Right lobe of liver (tissue), 6 donors: Measurements from ENCODE around the gene GLCE. TPM values are rescaled to one million over a fixed set of nuclear protein-coding genes. Genes with fewer than 3 reads are reported as not detected.

Source experiments
- ATAC-seq, 4 donors: fragments of 200-7000 bp; cut with Tn5 transposase; one replicate each; pipeline ENCODE4 v1.9.1; 2020; ENCODE audit warnings: mild to moderate bottlenecking in 4 of 4, moderate library complexity in 4 of 4
- DNase-seq, 3 donors: peaks; one replicate each; pipeline ENCODE4 v3.0.0-alpha.2; 2020
- H3K27ac ChIP-seq, 3 donors: fragments of 200-600 bp; one replicate each; pipeline ENCODE4 v1.8.0; 2022
- H3K27me3 ChIP-seq, 2 donors: fragments of 200-600 bp; one replicate each; pipeline ENCODE4 v1.8.0; 2022
- H3K36me3 ChIP-seq, 4 donors: fragments of 200-600 bp; sonication (generic) in 1 of 4; one replicate each; pipeline versions ENCODE4 v1.5.1 to v1.8.0; 2017 to 2022; ENCODE audit warnings: control low read depth in 1 of 4
- H3K4me1 ChIP-seq, 4 donors: fragments of 200-600 bp; sonication (generic) in 1 of 4; one replicate each; pipeline versions ENCODE4 v1.5.1 to v1.8.0; 2017 to 2022; ENCODE audit warnings: control low read depth in 1 of 4
- H3K4me3 ChIP-seq, 3 donors: fragments of 200-600 bp; one replicate each; pipeline ENCODE4 v1.8.0; 2022
- H3K9me3 ChIP-seq, 4 donors: fragments of 200-600 bp; sonication (generic) in 1 of 4; one replicate each; pipeline versions ENCODE4 v1.5.1 to v1.8.0; 2017 to 2022; ENCODE audit warnings: control low read depth in 1 of 4
- POLR2A ChIP-seq: fragments of 450-650 bp; IDR thresholded peaks from one replicate; pipeline ENCODE4 v1.6.1; 2017; ENCODE audit warnings: antibody characterized with exemption, mild to moderate bottlenecking
- WGBS: methylation state at CpG from one replicate; pipeline ENCODE4 v1.1.6; 2018; ENCODE audit warnings: low coverage, low lambda C conversion rate; ENCODE audit not compliant: insufficient coverage; ENCODE audit errors: missing lambda C conversion rate; 5-methylcytosine and 5-hydroxymethylcytosine counted together
- intact Hi-C, 2 donors: fragments of 100-400 bp; cut with DNase I; formaldehyde crosslinking; loops; one replicate each; pipeline versions ENCODE4 v1.11.2 to v1.14.1; 2022
- total RNA-seq, 6 experiments: library from RNA; depleted of rRNA in 2 of 6; stranded (reverse); fragments of >200 nt in 2 of 6; fragmentation: NEBNext Ultra II Directional in 3 of 6; extraction: Animal tissue kit (Norgen Biotek cat#: 25700) in 3 of 6; gene quantifications; one replicate each; pipeline versions ENCODE4 v1.1.0 to v1.2.4, GENCODE V29; 2016 to 2023
- TF ChIP-seq, protein P1 (sequence below), 4 donors: fragments of 200-600 bp in 3 of 4; fragments of 450-650 bp in 1 of 4; IDR thresholded peaks; one replicate each; pipeline versions ENCODE4 v1.5.1 to v1.8.0; 2016 to 2022; ENCODE audit warnings: antibody characterized with exemption in 4 of 4, mild to moderate bottlenecking in 2 of 4
- donor health status: DM: no; HTN: yes; CAD: no.
- donor health status: DM: no; HTN: no; CAD: no.
- donor health status: DM: no; HTN: no; CAD: no.
- donor health status: DM: no; HTN: yes; CAD: no.
- donor health status: DM: no; HTN: yes; CAD: no.

The GLCE gene
- total RNA-seq, 6 experiments from 2014 or later: 8.1 to 23.5 (median 15.4) TPM

DNA sequence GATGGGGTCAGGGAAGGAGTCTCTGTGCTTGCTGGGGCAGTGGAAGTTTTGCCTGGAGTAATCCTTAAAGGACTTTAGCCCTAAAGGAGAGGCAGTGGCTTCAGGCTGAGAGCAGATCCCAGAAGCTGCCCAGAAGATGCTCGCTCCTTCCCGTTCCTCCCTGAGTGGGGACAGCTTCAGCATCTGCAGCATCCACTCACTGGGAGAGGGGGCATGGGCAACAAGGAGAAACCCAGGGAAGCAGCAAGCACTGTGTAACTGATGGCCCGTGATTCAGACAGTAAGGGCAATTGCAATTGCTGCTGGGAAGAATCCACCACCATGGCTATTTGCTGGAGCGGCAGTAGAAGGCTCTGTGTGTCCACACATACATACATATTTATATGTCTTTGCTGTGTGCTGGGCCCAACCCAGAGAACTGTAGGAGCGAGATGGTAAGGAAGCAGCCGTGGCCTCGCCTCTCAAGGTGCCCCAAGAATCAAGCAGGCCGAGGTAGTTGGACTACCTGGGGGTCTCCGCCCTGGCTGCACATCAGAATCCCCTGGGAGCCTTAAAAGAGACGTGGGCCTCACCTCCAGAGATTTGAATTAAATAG is 132.5 kb downstream of the GLCE start:
- Histone ChIP-seq H3K9me3 (no peaks in the 10 kb centered on the region), H3K27me3 (no peaks in the 10 kb centered on the region), H3K27ac (no peak overlapping the region), H3K36me3 (no peaks in the 10 kb centered on the region), H3K4me1 (peaks cover 0 to 13% (median 0%) of the 10 kb centered on the region in 4 donors), H3K4me3 (no peak overlapping the region)
- DNase-seq: no peak
- ATAC-seq: no peak
- intact Hi-C loops: no loop called here
- 76% methylated on average over 9 of the region's 10 CpGs for WGBS
- no peak for TF ChIP-seq POLR2A
- TF ChIP-seq, protein P1, sequence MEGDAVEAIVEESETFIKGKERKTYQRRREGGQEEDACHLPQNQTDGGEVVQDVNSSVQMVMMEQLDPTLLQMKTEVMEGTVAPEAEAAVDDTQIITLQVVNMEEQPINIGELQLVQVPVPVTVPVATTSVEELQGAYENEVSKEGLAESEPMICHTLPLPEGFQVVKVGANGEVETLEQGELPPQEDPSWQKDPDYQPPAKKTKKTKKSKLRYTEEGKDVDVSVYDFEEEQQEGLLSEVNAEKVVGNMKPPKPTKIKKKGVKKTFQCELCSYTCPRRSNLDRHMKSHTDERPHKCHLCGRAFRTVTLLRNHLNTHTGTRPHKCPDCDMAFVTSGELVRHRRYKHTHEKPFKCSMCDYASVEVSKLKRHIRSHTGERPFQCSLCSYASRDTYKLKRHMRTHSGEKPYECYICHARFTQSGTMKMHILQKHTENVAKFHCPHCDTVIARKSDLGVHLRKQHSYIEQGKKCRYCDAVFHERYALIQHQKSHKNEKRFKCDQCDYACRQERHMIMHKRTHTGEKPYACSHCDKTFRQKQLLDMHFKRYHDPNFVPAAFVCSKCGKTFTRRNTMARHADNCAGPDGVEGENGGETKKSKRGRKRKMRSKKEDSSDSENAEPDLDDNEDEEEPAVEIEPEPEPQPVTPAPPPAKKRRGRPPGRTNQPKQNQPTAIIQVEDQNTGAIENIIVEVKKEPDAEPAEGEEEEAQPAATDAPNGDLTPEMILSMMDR (IDR thresholded peaks at IDR 0.05): no peak

DNA sequence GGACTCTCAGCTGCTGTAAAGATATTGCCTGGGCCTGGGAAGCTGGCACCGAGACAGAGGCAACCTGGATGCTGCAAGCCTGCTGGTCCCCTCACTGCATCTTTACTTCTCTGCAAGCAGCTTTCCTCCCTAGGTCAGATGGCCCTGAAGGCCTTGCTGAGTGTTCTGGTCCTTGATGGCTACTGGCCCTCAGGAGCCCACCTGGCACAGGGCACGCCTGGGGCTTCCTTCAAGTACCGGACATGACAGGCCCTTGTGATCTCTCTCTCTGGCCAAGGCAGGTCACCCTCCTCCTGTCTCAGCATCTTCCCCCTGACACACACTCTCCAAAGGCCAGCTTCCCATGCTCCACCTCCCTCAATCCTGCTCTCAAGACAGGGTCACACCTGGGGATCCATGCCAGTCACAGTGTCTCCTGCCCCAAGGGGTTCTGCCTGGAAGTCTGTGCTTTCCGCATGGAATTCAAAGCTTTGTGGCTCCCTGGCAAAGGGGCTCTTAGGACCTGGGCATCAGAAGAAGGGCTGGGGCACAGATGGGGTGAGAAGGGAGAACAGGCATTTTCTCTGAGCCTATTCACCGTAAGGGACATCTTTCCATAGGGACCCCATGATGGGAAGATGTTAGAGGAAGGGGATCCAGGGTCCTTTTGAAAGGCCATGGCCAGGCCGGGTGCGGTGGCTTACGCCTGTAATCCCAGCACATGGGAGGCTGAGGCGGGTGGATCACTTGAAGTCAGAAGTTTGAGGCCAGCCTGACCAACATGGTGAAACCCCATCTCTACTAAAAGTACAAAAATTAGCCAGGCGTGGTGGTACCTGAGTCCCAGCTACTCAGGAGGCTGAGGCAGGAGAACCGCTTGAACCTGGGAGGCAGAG is 133.5 kb downstream of the GLCE start:
- Histone ChIP-seq H3K9me3 (no peaks in the 10 kb centered on the region), H3K27ac (no peak overlapping the region), H3K27me3 (no peaks in the 10 kb centered on the region), H3K4me1 (peaks cover 0 to 15% (median 0%) of the 10 kb centered on the region in 4 donors), H3K4me3 (no peak overlapping the region), H3K36me3 (no peaks in the 10 kb centered on the region)
- ATAC-seq (no peak), DNase-seq (no peak)
- 90% methylated on average over 9 of the region's 11 CpGs for WGBS
- TF ChIP-seq, protein P1 (IDR thresholded peaks at IDR 0.05): no peak
- TF ChIP-seq POLR2A: no peak
- intact Hi-C loops: no loop called here

DNA sequence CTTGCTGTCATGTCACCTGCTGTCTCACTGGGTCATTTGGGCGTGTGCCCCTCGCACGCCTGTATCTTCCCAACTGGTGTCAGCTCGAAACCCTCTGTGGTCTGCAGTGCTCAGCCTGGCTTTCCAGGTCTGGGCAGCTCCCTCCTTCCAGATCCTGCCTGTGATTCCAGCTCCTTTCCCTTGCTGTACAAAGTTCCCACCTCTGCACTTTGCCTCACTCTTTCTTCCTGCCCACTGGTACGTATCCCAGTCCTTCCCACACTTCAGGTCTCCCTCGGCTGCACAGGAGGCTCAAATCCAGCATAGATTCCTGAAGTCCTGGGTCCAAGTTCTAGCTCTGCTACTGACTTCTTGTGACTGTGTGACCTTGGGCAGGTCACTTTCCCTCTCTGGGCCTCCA is 136.2 kb downstream of the GLCE start:
- peaks cover 0 to 8% of the 10 kb centered on the region in 2 donors for H3K27me3 ChIP-seq
- WGBS: 80% methylated on average over 1 of the region's 6 CpGs
- peaks cover 0 to 5% (median 0%) of the 10 kb centered on the region in 4 donors for H3K4me1 ChIP-seq
- no peak overlapping the region for H3K4me3 ChIP-seq
- H3K36me3 ChIP-seq: no peaks in the 10 kb centered on the region
- ATAC-seq (no peak), DNase-seq (no peak)
- H3K9me3 ChIP-seq: no peaks in the 10 kb centered on the region
- TF ChIP-seq POLR2A: no peak
- TF ChIP-seq, protein P1 (IDR thresholded peaks at IDR 0.05): no peak
- H3K27ac ChIP-seq: no peak overlapping the region
- intact Hi-C loops: no loop called here

DNA sequence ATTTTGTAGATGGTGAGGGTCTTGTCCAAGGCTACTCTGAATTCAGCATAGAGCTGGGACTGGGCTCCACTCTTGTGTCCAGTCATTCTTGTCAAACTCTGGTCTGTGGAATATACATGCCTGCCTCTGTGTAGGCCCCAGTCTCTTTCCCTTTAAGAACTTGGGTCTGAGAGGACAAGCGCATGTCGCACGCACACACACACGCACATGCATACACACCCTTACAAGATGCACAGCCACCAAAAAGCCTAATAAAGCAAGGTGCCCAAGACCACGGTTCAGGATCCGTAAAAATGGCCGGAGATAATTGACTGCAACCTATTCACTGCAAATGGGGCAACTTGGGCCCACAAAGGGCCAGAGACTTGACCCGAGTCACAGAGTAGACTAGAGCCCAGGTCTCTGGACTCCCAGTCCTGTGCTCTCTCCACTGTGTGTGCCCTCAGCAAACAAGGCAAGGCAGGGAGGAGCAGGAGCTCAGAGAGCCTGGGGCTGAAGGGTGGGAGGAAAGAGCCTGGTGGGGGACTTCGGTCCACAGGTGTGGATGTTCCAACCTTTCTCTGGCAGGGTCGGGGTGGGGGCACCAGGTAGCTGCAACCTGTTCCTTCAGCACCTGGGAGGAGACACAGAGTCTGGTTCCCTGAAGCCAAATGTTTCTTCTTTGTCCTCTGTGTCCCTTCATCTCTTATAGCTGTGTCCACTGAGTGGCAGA is 137.4 kb downstream of the GLCE start:
- Histone ChIP-seq H3K4me1 (peaks cover 0 to 5% (median 0%) of the 10 kb centered on the region in 4 donors), H3K27ac (no peak overlapping the region), H3K9me3 (no peaks in the 10 kb centered on the region), H3K36me3 (no peaks in the 10 kb centered on the region), H3K27me3 (peaks cover 0 to 8% of the 10 kb centered on the region in 2 donors), H3K4me3 (no peak overlapping the region)
- DNase-seq (no peak), ATAC-seq (no peak)
- intact Hi-C loops: no loop called here
- WGBS: 96% methylated on average over 4 of the region's 10 CpGs
- no peak for TF ChIP-seq POLR2A
- TF ChIP-seq, protein P1 (IDR thresholded peaks at IDR 0.05): no peak
